GF-D8 (cell line): ENCODE measurements around the gene KHNYN.
A peak's percentile ranks its signal among the peaks of the same experiment; 100 is the strongest.
"Not testable (repeated sequence)": the region's sequence is repeated elsewhere in the genome, so short reads cannot be mapped to it uniquely, and the experiment has no call there.

Source experiments
- DNase-seq: peaks from one replicate; lab custom pipeline; 2025; lab: John Stamatoyannopoulos, UW

Gene KHNYN

DNA sequence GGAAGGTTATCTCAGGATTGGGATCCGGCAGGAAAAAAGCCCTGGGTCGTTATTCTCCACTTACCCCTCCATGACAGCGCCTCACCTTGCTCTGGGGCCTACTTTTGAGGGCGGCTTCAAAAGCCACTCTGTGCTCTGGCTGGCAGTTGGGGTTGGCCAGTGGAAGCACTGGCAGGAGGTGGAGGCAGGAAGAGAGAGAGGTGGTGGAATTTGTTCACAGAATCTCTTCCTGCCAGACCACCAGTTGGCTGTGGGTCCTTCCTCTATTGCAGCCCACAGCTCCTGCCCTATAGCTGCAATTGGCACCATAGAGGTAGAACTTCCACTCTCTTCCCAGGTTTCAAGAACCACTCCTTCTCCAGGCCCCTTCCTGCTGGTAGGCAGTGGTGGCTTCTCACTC, 45.5 kb downstream of the KHNYN start:
- DNase-seq, result no peak

- not testable (repeated sequence) for DNase-seq
Observed at GRCh38 chr14:24479999-24480398, 50.2 kb downstream of the KHNYN start.

DNA sequence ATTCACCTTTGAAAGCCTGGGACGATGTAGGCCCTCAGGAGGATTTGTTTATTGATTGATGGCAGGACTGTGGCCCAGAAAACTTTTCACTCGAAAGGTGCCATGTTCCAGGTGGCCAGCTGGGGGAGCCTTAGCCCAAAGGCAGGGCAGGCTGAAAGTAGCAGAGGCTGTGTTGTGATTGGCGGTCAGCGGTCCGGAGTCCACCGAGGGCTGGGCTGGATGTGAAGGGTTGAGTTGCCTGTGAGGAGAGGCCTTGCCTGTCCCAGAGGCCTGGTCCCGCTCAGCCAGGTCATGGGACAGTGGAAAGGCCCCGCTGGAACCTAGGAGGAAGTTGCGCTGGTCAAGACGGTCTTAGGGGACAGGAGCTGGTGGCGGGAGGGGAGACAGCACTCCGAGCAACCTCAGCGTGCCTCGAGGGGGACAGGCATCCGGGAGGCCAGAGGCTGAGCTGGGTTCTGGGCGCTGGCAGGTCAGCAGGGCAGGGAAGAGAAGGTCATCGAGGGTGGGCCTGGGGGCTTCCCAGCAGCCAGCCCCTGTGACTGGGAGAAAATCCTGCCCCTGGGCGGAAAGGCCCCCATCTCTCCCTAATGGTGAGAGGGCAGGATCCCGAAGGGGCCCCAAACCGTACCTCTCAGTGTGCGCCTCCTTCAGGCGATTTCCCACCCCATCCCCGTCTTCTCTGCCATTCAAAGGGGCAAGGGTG, 52.0 kb downstream of the KHNYN start:
- DNase-seq, result no peak

GRCh38 chr14:24482699-24483303, 53.0 kb downstream of the KHNYN start:
- DNase-seq, result peak; percentile 47

GRCh38 chr14:24483604-24484252, 54.0 kb downstream of the KHNYN start:
- DNase-seq, result peak; percentile 79
